ENCODE measurements around the gene RPS18. TPM values are rescaled to one million over a fixed set of nuclear protein-coding genes. Genes with fewer than 3 reads are reported as not detected.

Gene RPS18
- total and polyA plus RNA-seq, 4 donors: 742 to 1,432 (median 1,060) TPM

DNA sequence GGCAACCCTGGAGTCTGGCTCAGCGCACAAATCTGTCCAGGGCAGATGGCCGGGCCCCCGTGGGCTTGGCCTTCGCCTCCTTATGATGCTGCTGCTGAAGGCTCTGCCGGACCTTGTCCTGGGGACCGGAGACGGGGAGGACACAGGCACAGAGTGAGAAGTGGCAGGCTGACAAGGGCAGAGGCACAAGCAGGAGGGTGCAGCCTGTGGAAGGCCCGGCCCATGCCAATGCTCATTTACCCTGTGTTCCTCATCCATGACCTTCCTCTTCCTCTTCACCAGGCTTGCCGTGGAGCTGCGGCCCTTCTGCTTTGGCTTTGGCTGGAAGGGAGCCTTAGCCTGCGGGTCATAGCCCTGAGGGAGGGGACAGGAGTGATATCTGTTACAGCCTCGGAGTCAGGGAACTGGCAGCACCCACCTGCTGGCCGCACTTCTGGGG is 7.4 kb downstream of the RPS18 start:
- Histone ChIP-seq H3K4me1 (ENCODE audit: control insufficient read depth in 4 of 4, insufficient read depth in 4 of 4, low read length in 3 of 4) (peaks cover 2 to 29% (median 15%) of the 10 kb centered on the region in 4 donors), H3K27me3 (ENCODE audit: control insufficient read depth in 4 of 4, insufficient read depth in 4 of 4, low read length in 3 of 4) (no peaks in the 10 kb centered on the region), H3K27ac (ENCODE audit: low read depth in 1 of 2, low read length in 2 of 2) (no peak overlapping the region), H3K9me3 (ENCODE audit: control insufficient read depth in 4 of 4, low read length in 3 of 4) (no peaks in the 10 kb centered on the region), H3K9ac (ENCODE audit: low read depth in 1 of 2, low read length in 2 of 2) (no peak overlapping the region), H3K36me3 (ENCODE audit: control insufficient read depth in 4 of 4, insufficient read depth in 3 of 4, low read depth in 1 of 4, low read length in 3 of 4) (peaks cover 0 to 51% (median 14%) of the 10 kb centered on the region in 4 donors), H3K4me3 (ENCODE audit: low read depth in 1 of 3, low read length in 3 of 3) (no peak overlapping the region)
- 75% methylated on average over 13 of the region's 13 CpGs for WGBS
- DNase-seq (ENCODE audit: low spot score): no peak
- TF ChIP-seq, protein P1, sequence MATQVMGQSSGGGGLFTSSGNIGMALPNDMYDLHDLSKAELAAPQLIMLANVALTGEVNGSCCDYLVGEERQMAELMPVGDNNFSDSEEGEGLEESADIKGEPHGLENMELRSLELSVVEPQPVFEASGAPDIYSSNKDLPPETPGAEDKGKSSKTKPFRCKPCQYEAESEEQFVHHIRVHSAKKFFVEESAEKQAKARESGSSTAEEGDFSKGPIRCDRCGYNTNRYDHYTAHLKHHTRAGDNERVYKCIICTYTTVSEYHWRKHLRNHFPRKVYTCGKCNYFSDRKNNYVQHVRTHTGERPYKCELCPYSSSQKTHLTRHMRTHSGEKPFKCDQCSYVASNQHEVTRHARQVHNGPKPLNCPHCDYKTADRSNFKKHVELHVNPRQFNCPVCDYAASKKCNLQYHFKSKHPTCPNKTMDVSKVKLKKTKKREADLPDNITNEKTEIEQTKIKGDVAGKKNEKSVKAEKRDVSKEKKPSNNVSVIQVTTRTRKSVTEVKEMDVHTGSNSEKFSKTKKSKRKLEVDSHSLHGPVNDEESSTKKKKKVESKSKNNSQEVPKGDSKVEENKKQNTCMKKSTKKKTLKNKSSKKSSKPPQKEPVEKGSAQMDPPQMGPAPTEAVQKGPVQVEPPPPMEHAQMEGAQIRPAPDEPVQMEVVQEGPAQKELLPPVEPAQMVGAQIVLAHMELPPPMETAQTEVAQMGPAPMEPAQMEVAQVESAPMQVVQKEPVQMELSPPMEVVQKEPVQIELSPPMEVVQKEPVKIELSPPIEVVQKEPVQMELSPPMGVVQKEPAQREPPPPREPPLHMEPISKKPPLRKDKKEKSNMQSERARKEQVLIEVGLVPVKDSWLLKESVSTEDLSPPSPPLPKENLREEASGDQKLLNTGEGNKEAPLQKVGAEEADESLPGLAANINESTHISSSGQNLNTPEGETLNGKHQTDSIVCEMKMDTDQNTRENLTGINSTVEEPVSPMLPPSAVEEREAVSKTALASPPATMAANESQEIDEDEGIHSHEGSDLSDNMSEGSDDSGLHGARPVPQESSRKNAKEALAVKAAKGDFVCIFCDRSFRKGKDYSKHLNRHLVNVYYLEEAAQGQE (IDR thresholded peaks at IDR 0.05): no peak
- TF ChIP-seq GABPA (IDR thresholded peaks at IDR 0.05 in 1 of 2, conservative IDR thresholded peaks at IDR 0.05 in 1 of 2) (no peak), MAX (IDR thresholded peaks at IDR 0.05) (no peak), NR2F2 (IDR thresholded peaks at IDR 0.05) (no peak), EGR1 (IDR thresholded peaks at IDR 0.05; ENCODE audit: low read depth in 2 of 2) (no peak), FOXA1 (IDR thresholded peaks at IDR 0.05) (no peak), TAF1 (conservative IDR thresholded peaks at IDR 0.05) (no peak), JUND (IDR thresholded peaks at IDR 0.05) (no peak), FOXA2 (IDR thresholded peaks at IDR 0.05) (no peak), HNF4G (IDR thresholded peaks at IDR 0.05) (no peak), YY1 (IDR thresholded peaks at IDR 0.05) (no peak), RXRA (IDR thresholded peaks at IDR 0.05) (no peak)
- TF ChIP-seq, protein P2, sequence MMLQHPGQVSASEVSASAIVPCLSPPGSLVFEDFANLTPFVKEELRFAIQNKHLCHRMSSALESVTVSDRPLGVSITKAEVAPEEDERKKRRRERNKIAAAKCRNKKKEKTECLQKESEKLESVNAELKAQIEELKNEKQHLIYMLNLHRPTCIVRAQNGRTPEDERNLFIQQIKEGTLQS (IDR thresholded peaks at IDR 0.05): no peak
- TF ChIP-seq, protein P3, sequence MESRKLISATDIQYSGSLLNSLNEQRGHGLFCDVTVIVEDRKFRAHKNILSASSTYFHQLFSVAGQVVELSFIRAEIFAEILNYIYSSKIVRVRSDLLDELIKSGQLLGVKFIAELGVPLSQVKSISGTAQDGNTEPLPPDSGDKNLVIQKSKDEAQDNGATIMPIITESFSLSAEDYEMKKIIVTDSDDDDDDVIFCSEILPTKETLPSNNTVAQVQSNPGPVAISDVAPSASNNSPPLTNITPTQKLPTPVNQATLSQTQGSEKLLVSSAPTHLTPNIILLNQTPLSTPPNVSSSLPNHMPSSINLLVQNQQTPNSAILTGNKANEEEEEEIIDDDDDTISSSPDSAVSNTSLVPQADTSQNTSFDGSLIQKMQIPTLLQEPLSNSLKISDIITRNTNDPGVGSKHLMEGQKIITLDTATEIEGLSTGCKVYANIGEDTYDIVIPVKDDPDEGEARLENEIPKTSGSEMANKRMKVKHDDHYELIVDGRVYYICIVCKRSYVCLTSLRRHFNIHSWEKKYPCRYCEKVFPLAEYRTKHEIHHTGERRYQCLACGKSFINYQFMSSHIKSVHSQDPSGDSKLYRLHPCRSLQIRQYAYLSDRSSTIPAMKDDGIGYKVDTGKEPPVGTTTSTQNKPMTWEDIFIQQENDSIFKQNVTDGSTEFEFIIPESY (IDR thresholded peaks at IDR 0.05): no peak

DNA sequence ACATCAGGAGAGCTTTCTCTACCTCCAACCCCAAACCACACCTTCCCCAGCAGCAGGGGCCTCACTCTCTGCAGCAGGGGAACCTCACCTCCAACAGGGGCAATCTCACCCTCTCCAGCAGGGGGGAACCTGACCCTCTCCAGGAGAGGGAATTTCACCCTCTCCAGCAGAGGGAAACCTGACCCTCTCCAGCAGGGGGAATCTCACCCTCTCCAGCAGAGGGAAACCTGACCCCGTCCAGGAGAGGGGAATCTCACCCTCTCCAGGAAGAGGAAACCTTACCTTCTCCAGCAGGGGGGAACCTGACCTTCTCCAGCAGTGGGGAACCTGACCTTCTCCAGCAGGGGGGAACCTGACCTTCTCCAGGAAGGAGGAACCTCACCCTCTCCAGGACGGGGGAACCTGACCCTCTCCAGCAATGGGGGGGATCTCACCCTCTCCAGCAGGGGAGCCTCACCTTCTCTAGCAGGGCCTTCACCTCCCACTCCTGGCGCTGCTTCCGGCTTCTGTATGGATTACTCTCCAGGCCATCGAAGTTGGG is 8.2 kb downstream of the RPS18 start:
- no peak for DNase-seq (ENCODE audit: low spot score)
- Histone ChIP-seq H3K4me1 (ENCODE audit: control insufficient read depth in 4 of 4, insufficient read depth in 4 of 4, low read length in 3 of 4) (peaks cover 0 to 21% (median 10%) of the 10 kb centered on the region in 4 donors), H3K36me3 (ENCODE audit: control insufficient read depth in 4 of 4, insufficient read depth in 3 of 4, low read depth in 1 of 4, low read length in 3 of 4) (peaks cover 0 to 51% (median 15%) of the 10 kb centered on the region in 4 donors), H3K27ac (ENCODE audit: low read depth in 1 of 2, low read length in 2 of 2) (no peak overlapping the region), H3K27me3 (ENCODE audit: control insufficient read depth in 4 of 4, insufficient read depth in 4 of 4, low read length in 3 of 4) (no peaks in the 10 kb centered on the region), H3K9ac (ENCODE audit: low read depth in 1 of 2, low read length in 2 of 2) (no peak overlapping the region), H3K4me3 (ENCODE audit: low read depth in 1 of 3, low read length in 3 of 3) (no peak overlapping the region), H3K9me3 (ENCODE audit: control insufficient read depth in 4 of 4, low read length in 3 of 4) (no peaks in the 10 kb centered on the region)
- TF ChIP-seq EGR1 (IDR thresholded peaks at IDR 0.05; ENCODE audit: low read depth in 2 of 2) (no peak), RAD21 (IDR thresholded peaks at IDR 0.05) (peak; percentile 55 to 79)
- TF ChIP-seq, protein P4, sequence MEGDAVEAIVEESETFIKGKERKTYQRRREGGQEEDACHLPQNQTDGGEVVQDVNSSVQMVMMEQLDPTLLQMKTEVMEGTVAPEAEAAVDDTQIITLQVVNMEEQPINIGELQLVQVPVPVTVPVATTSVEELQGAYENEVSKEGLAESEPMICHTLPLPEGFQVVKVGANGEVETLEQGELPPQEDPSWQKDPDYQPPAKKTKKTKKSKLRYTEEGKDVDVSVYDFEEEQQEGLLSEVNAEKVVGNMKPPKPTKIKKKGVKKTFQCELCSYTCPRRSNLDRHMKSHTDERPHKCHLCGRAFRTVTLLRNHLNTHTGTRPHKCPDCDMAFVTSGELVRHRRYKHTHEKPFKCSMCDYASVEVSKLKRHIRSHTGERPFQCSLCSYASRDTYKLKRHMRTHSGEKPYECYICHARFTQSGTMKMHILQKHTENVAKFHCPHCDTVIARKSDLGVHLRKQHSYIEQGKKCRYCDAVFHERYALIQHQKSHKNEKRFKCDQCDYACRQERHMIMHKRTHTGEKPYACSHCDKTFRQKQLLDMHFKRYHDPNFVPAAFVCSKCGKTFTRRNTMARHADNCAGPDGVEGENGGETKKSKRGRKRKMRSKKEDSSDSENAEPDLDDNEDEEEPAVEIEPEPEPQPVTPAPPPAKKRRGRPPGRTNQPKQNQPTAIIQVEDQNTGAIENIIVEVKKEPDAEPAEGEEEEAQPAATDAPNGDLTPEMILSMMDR (IDR thresholded peaks at IDR 0.05; ENCODE audit: low read depth, low read length, missing input control): peak; percentile 45
- 76% methylated on average over 5 of the region's 5 CpGs for WGBS
